NCI-H1694 (cell line): ENCODE results near the gene TRPM3.

Experiments
- DNase-seq: peaks from one replicate; lab custom pipeline; 2025; lab: John Stamatoyannopoulos, UW

TRPM3 gene

DNA sequence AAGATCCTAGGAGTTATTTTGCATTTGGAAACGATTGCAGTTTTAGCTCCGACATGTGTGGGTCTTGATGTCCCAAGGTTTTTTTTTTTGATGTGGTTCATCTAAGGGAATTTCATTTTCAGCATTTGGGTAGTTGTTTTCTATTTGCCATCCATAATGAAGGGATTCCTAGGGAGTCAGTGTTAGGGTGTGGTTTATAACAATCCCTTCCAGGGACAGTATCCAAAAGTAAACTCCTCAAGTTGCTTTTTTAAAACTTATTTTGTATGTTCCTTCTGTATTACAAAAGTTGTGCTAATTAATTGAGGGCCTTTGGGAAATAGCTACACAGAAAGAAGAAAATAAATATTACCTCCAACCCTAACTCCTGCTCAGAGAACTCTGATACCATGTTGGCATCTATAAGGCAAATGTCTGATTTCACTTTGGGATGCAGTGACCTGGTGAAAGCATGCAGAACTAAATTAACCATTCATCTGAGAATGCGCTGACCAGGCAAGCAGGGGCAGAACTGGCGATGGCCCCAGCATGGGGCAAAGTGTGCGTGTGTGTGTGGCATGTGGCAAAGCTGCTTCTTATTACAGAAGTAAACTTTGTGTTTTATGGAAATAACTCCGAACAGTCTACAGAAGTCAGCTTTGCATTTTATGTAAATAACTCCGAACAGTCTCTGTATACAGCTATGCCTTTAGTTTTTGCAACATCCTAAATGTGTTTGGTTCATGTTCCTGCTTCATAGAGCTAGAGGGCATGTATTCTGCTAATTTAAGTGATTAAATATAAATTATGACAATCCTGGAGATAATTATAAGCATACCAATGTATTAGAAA is 237.2 kb downstream of the TRPM3 start:
- DNase-seq = no peak

DNA sequence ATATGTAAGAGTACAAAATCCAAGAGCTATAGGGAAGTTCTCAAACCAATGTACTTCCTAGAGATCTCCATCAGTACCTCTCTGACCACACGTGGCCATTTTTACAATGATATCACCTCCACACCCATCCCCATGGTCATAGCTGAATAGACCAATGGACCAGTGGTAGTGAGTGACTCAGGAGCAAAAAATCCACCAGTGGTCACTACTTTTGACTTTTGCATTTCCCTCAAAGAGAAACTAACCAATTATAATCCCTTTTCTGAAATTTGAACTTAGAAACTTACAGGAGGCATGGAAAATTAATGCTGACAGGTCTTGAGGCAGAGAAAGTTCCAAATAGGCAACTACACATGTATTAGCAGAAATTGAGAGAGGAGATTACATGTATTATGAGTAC is 238.4 kb downstream of the TRPM3 start:
- no peak for DNase-seq

DNA sequence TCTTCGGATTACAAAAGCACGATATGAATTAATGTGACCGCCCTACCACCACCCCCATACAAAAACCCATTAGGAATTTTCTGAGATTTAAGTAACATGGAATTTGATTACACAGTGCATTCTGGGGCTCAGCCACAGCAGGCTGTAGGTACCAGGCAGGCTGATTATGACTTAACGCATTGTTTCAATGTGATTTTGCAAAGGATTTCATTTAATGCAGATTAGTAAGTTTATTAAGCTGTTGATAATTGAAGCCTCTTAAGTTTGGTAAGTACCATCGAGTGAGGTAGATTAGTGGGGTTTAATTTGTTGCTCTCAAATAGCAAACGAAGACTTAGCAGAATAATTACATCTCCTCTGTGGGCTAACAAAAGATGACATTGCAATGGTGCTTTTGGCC is 240.1 kb downstream of the TRPM3 start:
- no peak for DNase-seq

DNA sequence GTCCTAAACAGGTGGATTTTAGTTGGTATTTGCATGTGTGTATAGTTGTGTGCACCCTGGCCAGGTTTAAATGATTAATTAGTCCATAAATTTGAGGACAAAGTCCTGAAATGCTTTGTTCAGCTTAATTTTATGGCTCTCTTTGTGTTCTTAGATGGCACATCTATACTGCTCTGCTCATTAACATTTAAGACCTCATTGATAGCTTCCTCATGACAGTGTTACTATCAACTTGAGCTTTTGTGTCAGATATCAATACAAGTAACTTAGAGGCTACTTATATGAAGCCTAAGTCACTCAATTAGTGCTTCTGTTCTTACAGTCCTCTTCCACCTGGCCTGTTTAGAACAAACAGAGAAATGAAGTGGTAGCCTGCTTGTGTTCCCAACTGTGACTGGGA is 240.9 kb downstream of the TRPM3 start:
- DNase-seq = no peak

DNA sequence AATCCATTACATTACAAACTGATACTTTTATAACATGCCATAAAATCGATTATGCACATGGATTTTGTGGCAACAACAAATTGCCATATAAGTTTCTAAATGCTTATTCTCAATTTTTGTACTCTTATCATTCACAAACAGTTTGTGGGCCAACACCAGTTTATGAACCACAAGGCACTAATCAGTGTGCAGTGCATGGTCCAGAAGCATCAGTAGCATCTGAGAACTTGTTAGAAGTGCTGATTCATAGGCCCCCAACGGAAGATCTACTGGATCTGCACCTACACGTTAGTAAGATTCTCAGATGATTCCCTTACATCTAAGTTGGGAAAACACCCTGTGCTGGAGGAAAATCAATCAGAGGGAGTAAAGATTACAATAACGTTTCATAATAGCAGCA is 242.8 kb downstream of the TRPM3 start:
- no peak for DNase-seq

DNA sequence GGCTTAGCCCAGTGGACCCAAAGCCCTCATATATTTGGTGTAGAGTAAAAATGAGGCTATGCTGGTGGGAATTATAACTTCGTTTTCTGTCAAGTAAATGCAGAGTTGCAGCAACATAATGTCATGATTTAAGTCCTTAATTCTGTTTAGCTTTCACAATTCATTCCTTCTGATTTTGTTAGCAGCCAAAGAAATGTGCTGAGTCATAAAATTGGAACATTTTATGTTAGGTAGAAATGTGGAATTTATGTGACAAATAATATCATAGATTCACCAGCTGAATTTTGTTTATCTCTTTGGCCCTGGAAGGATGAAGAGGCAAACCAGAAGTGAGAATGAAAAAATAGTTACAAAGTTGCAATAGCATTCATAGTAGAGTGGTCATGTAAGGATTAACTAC is 247.0 kb downstream of the TRPM3 start:
- no peak for DNase-seq

DNA sequence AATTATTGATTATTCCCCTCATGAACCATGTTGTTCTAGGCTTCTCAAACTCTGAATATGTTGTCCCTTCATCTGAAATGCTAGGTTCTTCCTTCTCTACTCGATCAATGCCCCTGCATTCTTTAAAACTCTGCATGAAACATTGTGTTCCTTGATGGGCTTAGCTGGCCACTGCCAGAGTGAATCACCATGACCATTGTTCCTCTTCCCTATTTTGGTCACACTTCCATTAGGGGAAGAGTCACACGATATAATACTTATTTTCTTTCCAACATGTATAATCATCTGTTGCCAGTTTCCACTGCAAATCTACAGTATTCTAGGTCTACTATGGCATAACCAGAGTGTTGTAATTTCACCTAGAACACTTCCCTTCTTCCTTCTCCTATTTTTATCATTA is 247.9 kb downstream of the TRPM3 start:
- DNase-seq = no peak

DNA sequence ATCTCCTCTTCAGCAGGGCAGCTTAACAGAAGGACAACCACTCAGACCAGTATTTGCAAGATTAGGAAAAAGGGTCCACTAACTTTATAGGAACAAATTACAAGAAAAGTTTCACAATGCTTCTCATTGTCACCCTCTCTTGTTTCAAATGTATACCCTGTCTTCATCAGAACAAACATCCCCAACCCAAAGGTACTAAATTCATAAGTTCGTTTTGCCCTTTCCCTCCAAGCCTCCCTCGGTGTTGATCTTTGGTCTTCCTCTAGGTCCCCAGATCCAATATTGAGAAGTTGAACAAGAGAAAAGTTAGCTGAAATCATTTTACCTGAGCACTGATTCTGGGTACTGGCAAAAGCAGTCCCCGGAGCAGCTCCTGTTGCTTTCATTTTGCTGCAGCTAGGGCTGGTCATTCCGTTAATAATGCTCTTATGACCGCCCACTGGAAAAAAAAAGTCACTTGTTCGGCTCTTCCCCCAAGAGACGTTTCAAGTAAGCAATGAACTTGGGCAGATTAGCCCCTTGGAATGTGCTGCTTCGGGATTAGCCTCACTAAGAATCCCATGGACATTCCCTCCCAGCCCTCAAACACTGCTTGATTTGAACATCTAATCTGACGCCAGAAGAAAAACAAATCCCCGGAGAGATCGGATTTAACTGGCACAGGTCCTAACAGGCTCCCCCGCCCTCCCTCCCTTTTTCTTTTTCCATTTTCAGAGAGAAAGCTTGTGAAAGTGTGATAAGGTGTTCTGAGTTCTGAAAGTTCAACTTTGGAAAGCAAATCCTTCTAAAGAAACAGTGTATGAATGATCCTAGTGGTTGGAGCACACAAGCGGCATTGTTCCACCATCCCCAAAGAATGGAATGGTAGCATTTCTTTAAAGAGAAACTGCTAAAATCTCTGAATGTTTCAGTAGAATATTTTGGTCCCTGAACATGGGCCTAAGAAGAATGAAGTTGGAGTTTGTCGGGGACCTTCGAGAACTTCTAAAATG is 252.5 kb downstream of the TRPM3 start:
- no peak for DNase-seq

DNA sequence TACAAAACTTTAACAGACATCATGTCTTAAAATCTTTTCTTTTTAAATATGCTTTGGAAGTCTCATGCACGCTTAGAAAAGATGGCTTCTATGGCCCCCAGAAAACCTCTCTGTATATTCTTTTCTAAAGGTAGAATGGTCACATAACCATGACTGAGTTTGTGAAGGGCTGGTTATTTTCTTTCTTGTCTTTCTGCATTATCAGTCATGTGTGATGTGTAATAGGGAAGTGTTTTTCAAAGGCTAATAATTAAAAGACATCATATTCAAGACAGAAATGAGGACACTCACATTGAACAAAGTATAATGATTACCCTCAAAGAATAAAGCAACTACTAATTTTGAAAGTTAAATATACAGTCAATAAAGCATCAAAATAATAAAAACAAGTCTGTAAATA is 253.4 kb downstream of the TRPM3 start:
- no peak for DNase-seq

DNA sequence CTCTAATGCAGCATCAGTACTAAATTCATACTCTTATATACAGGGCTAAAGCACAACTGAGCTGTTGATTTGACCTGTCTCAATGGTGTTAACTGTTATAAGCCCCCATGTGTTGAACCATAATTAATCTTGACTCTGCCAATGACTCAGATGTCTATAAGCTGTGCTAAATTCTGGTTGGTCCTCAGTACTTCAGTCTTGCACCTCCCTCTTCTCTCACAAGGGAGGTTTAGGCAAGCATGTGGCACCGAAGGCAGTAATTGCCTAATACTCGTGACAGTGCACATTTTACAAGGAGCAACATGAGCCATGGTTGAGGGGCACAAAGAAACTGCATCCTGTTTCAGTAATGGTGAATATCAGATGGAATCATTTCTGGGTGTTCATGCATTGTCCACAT is 255.9 kb downstream of the TRPM3 start:
- DNase-seq = no peak

DNA sequence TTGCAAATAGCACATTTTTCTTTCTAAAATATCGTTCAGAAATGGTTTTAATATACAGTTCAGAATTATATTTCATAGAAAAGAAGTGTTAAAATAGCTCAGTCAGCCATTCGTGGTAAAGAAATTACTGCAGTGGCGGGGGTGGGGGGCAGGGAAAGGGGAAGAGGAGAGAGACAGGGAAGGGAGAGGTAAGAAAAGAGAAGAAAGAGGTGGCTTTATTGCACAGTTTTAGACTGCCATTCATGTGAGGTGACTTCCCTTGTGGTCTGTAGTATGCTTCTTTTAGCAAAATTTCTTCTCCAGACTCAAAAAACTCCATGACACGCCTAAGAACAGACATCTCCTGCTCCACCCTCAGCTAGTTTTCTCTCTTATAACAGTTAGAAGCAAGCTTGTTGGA is 259.6 kb downstream of the TRPM3 start:
- DNase-seq = no peak

DNA sequence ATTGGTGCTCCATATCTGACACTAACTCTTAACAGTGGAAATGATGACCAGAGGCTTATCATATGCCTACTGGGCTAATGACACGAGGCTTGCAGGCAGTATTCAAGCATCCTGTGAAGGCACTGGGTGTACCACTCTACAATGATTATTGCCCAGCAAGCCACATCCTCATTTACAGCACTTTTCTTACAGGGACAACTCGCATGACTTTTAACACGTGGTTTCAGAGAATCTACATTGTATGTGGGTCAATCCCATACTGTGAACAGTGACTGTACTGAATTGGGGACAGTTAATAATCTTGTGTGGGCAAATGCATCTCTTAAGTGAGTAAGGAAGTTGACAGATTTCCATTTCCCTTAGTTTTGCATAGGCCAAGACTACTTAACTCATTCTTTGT is 260.0 kb downstream of the TRPM3 start:
- no peak for DNase-seq

DNA sequence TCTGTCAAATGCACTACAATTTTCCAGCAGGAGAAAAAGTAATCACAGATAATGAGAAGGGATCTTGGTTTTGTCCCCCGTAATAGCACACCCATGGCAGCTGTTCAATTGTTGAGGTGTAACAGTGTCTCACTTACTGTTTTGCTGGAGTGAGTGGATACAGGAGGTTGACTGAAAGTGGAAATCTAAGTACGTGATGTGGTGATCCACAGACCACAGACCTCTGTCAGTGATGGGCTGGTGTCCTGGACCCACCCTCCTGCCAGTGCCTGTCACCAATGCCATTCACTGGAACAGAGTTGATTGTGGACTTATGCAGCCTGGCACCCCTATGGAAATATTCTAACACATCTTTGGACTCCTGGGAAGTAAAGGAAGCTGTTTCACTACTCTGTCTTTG is 261.7 kb downstream of the TRPM3 start:
- DNase-seq = no peak

DNA sequence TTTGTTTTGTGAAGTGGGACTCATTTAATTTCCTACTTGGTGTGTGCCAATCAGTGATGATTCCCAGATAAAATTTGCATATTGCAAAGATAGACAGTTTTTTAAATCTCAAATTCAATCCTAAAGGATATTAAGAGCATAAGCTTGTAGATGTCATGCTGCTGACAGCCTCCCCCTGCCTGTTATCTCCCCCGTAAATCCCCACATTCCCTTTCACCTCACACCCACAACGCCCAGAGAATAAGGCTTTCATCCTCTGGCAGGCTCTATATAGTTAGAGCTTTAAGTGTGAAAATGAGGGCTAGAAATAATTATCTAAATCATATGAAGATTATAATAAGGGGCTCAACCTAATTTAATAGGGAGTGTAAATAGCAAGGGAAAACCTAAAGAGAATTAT is 265.0 kb downstream of the TRPM3 start:
- DNase-seq = no peak

DNA sequence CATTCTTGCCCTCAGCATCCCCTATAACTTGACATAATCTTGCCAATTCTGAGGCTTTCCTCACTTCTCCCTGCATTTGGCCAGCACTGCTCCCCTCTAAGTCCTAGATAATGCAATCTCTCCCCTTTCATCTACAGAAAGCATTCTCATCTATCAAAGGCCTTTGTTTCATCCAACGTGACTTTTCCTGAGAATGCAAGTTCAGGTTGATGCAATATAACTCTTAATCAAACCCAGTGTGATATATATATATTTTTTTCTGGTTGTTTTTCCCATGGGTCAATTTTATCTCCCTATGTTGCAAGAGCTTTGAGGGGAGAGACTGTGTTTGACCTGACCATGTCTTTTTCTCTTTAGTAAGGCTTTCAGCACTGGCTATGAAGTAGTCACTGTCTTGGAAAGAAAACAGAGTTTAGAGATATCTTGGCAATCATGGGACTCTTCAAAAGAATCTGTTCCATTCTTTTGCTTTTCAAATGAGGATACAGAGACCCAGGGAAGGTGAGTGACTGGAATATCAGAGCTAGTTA is 268.6 kb downstream of the TRPM3 start:
- no peak for DNase-seq

DNA sequence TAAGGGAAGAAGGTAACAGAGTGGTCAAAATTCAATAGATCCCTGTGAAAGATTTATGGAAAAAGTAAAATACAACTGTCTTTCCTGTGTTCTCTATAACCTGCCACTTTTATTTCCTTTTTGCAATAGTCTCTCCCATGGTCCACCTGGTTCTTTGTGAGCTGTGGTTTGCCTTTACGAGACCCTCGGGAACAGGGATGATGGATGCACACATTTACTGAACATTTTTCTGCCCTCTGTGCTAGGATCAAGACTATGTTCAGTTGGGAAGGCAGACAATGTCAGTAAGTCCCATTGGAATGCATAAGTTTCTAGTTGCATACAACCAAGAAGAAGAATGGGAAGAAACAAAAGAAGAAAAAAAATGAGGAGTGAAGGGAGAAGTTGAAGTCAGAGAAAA is 281.2 kb downstream of the TRPM3 start:
- no peak for DNase-seq

DNA sequence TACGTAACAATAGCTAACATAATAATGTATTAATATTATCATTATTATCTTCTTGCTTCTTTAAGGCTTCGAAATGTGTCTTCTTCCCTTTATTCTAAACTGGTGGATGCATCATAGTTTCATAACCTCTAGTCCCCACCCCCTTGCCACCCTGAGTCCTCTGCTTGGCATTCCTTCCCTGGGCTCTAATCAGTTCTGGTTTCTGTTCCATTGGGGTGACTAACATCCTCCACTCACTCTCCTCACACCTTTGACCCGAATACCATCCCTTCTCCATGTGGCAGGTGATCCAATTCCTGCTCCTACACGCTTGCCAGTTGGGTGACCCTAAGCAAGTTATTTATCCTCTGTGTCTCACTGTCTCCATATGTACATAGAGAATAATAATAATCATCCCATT is 286.1 kb downstream of the TRPM3 start:
- DNase-seq = no peak

DNA sequence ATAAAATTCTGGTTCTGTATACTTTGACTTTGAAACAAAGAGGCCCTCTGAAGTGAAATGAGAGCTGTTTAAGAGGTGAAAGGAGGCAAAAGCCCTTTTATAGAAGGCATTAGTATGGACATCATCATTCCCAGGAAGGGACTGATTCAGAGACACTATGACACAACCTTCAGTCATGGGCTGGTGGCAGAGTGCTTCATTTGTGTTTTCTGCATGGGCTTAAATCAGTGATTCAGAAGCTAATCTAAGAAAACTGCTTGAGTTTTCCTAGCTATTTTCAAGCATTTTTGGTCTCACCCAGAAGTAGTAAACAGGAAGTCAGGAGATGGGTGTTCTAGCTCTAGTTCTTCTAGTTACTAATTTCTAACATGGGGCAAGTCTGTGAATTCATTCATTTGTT is 288.9 kb downstream of the TRPM3 start:
- no peak for DNase-seq

DNA sequence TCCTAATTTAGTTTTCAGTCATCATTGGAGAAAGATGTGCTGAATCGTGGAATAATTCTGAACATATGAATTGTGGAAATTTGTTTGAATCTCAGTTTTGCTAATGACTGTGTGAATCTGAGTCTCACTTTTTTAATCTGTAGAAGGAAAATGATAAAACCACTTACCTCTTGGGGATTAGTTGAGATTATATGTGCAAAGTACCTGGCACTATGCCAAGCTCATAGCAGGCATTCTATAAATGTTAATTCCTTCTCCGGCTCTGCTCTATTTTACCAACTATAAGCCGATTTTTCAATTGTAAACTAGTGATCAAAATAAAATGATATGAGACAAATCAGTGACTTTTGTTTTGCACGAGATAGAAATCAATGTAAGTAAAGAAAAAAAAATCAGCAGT is 290.8 kb downstream of the TRPM3 start:
- no peak for DNase-seq

DNA sequence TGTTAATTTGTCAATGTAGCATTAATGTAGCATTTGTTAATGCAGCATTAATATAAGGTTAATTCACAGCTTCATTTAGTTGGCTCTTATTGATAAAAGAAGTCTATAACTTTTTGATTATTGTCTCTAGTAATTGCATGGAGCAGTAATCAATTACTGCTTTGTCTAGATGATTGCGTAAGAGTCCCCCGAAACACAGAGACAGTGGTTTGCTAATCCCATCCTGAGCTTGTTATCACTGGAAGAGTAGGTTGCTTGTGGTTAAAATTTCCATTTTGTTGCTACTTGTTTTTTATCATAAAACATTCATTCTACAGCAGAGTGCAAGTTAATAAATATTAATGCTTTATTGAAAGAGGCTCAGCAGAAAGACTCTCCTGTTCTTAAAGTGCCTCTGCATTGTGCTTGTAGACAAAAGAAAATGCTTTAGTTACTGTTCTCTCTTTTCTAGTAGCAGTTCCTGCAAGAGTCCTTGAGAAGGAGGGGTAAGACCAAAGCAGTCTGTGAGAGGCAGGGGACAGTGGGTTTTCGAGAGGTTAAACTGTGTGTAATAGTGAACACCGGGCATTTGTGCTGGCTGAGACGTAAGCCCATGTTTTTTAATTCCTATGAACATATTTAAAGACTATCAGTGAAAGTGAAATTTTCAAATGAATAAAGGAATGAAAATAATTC is 291.7 kb downstream of the TRPM3 start:
- no peak for DNase-seq

DNA sequence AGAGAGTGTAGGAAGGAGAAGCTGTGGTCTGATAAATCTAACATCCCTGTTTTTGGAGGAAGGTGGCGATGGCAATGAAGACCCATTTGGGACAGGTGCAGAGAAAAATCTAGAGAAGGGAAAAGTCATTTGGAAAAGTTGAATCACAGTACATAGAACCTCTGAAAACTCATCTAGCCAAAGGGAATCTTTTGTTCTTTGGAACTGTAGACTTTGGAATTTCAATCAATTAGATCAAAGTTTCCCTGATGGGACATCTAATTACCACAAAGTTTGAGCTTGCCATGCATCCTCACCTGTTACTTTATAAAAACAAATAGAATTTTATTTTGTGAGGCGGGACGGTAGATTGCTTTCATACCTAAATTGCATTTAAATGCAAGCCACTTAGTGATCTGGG is 294.9 kb downstream of the TRPM3 start:
- DNase-seq = no peak

DNA sequence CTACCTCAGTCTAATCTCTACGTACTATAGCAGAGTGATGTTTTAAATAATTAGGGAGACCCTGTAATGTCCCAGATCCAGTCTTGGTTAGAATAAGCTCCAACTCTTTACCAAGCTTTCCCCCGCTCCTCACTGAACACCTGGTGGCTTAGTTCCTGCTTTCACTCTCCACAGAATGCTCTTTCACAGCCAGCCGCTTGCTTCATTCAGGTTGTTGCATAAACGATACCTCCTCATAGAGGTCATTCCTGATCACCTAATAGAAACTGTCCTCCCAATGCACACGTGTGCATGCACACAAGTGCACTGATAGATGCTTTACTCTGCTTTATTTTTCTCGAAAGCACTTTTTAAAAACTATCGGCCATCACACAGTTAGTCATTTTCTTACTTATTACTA is 298.1 kb downstream of the TRPM3 start:
- no peak for DNase-seq
